ENCODE data around the gene VSIG10L2.
A peak's percentile ranks its signal among the peaks of the same experiment; 100 is the strongest.
"Not testable (repeated sequence)": the region's sequence is repeated elsewhere in the genome, so short reads cannot be mapped to it uniquely, and the experiment has no call there.

Gene VSIG10L2

GRCh38 chr11:125945797-125946520, at the start of gene VSIG10L2:
VSIG10L2 (plus strand) TSS chr11:125946044; CDS start chr11:125946056, 12 bp downstream.
- no peak within 1 kb of the TSS for H3K9ac ChIP-seq (ENCODE audit: low read depth, low read length)
- no peak within 1 kb of the TSS for H3K4me3 ChIP-seq (ENCODE audit: low read depth, low read length)
- no peaks in the 10 kb centered on the region for H3K9me3 ChIP-seq (ENCODE audit: control insufficient read depth, insufficient read depth, low read length)
- H3K36me3 ChIP-seq (ENCODE audit: control insufficient read depth, insufficient read depth, low read length): no peaks in the 10 kb centered on the region
- H3K4me1 ChIP-seq (ENCODE audit: control insufficient read depth, insufficient read depth, low read length): peaks cover 9% of the 10 kb centered on the region
- no peaks in the 10 kb centered on the region for H3K27me3 ChIP-seq (ENCODE audit: control insufficient read depth, insufficient read depth, low read length)

GRCh38 chr11:125901872-125902271, 44.0 kb upstream of the VSIG10L2 start:
- H3K4me3 ChIP-seq (ENCODE audit: low read depth, low read length): no peak overlapping the region
- H3K9me3 ChIP-seq (ENCODE audit: control insufficient read depth, insufficient read depth, low read length): no peaks in the 10 kb centered on the region
- H3K9ac ChIP-seq (ENCODE audit: low read depth, low read length): no peak overlapping the region
- no peaks in the 10 kb centered on the region for H3K4me1 ChIP-seq (ENCODE audit: control insufficient read depth, insufficient read depth, low read length)
- H3K36me3 ChIP-seq (ENCODE audit: control insufficient read depth, insufficient read depth, low read length): no peaks in the 10 kb centered on the region
- peaks cover 10% of the 10 kb centered on the region for H3K27me3 ChIP-seq (ENCODE audit: control insufficient read depth, insufficient read depth, low read length)

- no peaks in the 10 kb centered on the region for H3K36me3 ChIP-seq (ENCODE audit: control insufficient read depth, insufficient read depth, low read length)
Measured at GRCh38 chr11:125902277-125902926, 43.4 kb upstream of the VSIG10L2 start.

GRCh38 chr11:125902927-125903710, 42.7 kb upstream of the VSIG10L2 start, which contains the start of gene PUS3:
PUS3 (minus strand) TSS chr11:125903206; CDS start chr11:125896284, 6,922 bp downstream.
- peaks cover 10% of the 10 kb centered on the region for H3K27me3 ChIP-seq (ENCODE audit: control insufficient read depth, insufficient read depth, low read length)
- no peaks in the 10 kb centered on the region for H3K9me3 ChIP-seq (ENCODE audit: control insufficient read depth, insufficient read depth, low read length)
- no peaks in the 10 kb centered on the region for H3K4me1 ChIP-seq (ENCODE audit: control insufficient read depth, insufficient read depth, low read length)
- H3K36me3 ChIP-seq (ENCODE audit: control insufficient read depth, insufficient read depth, low read length): no peaks in the 10 kb centered on the region
- peak within 1 kb of the TSS; percentile 87 for H3K4me3 ChIP-seq (ENCODE audit: low read depth, low read length)
- H3K9ac ChIP-seq (ENCODE audit: low read depth, low read length): peak within 1 kb of the TSS; percentile 30

More at GRCh38 chr11:125902277-125902926, 43.4 kb upstream of the VSIG10L2 start:
- H3K27me3 ChIP-seq (ENCODE audit: control insufficient read depth, insufficient read depth, low read length): peaks cover 10% of the 10 kb centered on the region
- peak overlapping the region; percentile 87 for H3K4me3 ChIP-seq (ENCODE audit: low read depth, low read length)
- no peaks in the 10 kb centered on the region for H3K4me1 ChIP-seq (ENCODE audit: control insufficient read depth, insufficient read depth, low read length)
- H3K9me3 ChIP-seq (ENCODE audit: control insufficient read depth, insufficient read depth, low read length): no peaks in the 10 kb centered on the region
- H3K9ac ChIP-seq (ENCODE audit: low read depth, low read length): peak overlapping the region; percentile 30

GRCh38 chr11:125903711-125904659, 41.9 kb upstream of the VSIG10L2 start, which contains the start of gene DDX25:
DDX25 (plus strand) TSS chr11:125904508; CDS start chr11:125904518, 10 bp downstream.
- peak within 1 kb of the TSS; percentile 26 for H3K9ac ChIP-seq (ENCODE audit: low read depth, low read length)
- peaks cover 10% of the 10 kb centered on the region for H3K27me3 ChIP-seq (ENCODE audit: control insufficient read depth, insufficient read depth, low read length)
- no peaks in the 10 kb centered on the region for H3K36me3 ChIP-seq (ENCODE audit: control insufficient read depth, insufficient read depth, low read length)
- peak within 1 kb of the TSS; percentile 87 for H3K4me3 ChIP-seq (ENCODE audit: low read depth, low read length)
- H3K9me3 ChIP-seq (ENCODE audit: control insufficient read depth, insufficient read depth, low read length): no peaks in the 10 kb centered on the region
- no peaks in the 10 kb centered on the region for H3K4me1 ChIP-seq (ENCODE audit: control insufficient read depth, insufficient read depth, low read length)

GRCh38 chr11:125904678-125905077, 41.2 kb upstream of the VSIG10L2 start:
- Histone ChIP-seq H3K36me3 (ENCODE audit: control insufficient read depth, insufficient read depth, low read length) (no peaks in the 10 kb centered on the region), H3K9me3 (ENCODE audit: control insufficient read depth, insufficient read depth, low read length) (no peaks in the 10 kb centered on the region), H3K9ac (ENCODE audit: low read depth, low read length) (peak overlapping the region; percentile 26), H3K4me1 (ENCODE audit: control insufficient read depth, insufficient read depth, low read length) (no peaks in the 10 kb centered on the region), H3K4me3 (ENCODE audit: low read depth, low read length) (peak overlapping the region; percentile 51), H3K27me3 (ENCODE audit: control insufficient read depth, insufficient read depth, low read length) (peaks cover 10% of the 10 kb centered on the region)

- H3K27me3 ChIP-seq (ENCODE audit: control insufficient read depth, insufficient read depth, low read length): peaks cover under 1% of the 10 kb centered on the region
- H3K4me3 ChIP-seq (ENCODE audit: low read depth, low read length): no peak overlapping the region
- H3K36me3 ChIP-seq (ENCODE audit: control insufficient read depth, insufficient read depth, low read length): no peaks in the 10 kb centered on the region
- no peak overlapping the region for H3K9ac ChIP-seq (ENCODE audit: low read depth, low read length)
- H3K9me3 ChIP-seq (ENCODE audit: control insufficient read depth, insufficient read depth, low read length): no peaks in the 10 kb centered on the region
- no peaks in the 10 kb centered on the region for H3K4me1 ChIP-seq (ENCODE audit: control insufficient read depth, insufficient read depth, low read length)
Measured at GRCh38 chr11:125910226-125910849, 35.5 kb upstream of the VSIG10L2 start.

- not testable (repeated sequence) for H3K27me3 ChIP-seq (ENCODE audit: control insufficient read depth, insufficient read depth, low read length); H3K4me3 ChIP-seq (ENCODE audit: low read depth, low read length); H3K9ac ChIP-seq (ENCODE audit: low read depth, low read length); H3K9me3 ChIP-seq (ENCODE audit: control insufficient read depth, insufficient read depth, low read length); H3K36me3 ChIP-seq (ENCODE audit: control insufficient read depth, insufficient read depth, low read length); H3K4me1 ChIP-seq (ENCODE audit: control insufficient read depth, insufficient read depth, low read length)
Measured at GRCh38 chr11:125914601-125915000, 31.2 kb upstream of the VSIG10L2 start.

- peaks cover 2% of the 10 kb centered on the region for H3K36me3 ChIP-seq (ENCODE audit: control insufficient read depth, insufficient read depth, low read length)
- H3K4me1 ChIP-seq (ENCODE audit: control insufficient read depth, insufficient read depth, low read length): no peaks in the 10 kb centered on the region
- no peaks in the 10 kb centered on the region for H3K9me3 ChIP-seq (ENCODE audit: control insufficient read depth, insufficient read depth, low read length)
- no peak overlapping the region for H3K4me3 ChIP-seq (ENCODE audit: low read depth, low read length)
- no peak overlapping the region for H3K9ac ChIP-seq (ENCODE audit: low read depth, low read length)
- no peaks in the 10 kb centered on the region for H3K27me3 ChIP-seq (ENCODE audit: control insufficient read depth, insufficient read depth, low read length)
Measured at GRCh38 chr11:125916683-125917347, 29.0 kb upstream of the VSIG10L2 start.

- Histone ChIP-seq H3K27me3 (ENCODE audit: control insufficient read depth, insufficient read depth, low read length) (no peaks in the 10 kb centered on the region), H3K9me3 (ENCODE audit: control insufficient read depth, insufficient read depth, low read length) (no peaks in the 10 kb centered on the region), H3K4me3 (ENCODE audit: low read depth, low read length) (no peak overlapping the region), H3K4me1 (ENCODE audit: control insufficient read depth, insufficient read depth, low read length) (no peaks in the 10 kb centered on the region), H3K9ac (ENCODE audit: low read depth, low read length) (no peak overlapping the region), H3K36me3 (ENCODE audit: control insufficient read depth, insufficient read depth, low read length) (peaks cover 2% of the 10 kb centered on the region)
Measured at GRCh38 chr11:125918140-125918840, 27.6 kb upstream of the VSIG10L2 start.
